DMS153 treated with DMSO at 0.1 percent for 48 hours (cell line): ENCODE data around the gene HSPA12B.

Experiments
- DNase-seq: peaks from one replicate; lab custom pipeline; 2025; ENCODE audit not compliant: unreplicated experiment; lab: John Stamatoyannopoulos, UW

HSPA12B gene

DNA sequence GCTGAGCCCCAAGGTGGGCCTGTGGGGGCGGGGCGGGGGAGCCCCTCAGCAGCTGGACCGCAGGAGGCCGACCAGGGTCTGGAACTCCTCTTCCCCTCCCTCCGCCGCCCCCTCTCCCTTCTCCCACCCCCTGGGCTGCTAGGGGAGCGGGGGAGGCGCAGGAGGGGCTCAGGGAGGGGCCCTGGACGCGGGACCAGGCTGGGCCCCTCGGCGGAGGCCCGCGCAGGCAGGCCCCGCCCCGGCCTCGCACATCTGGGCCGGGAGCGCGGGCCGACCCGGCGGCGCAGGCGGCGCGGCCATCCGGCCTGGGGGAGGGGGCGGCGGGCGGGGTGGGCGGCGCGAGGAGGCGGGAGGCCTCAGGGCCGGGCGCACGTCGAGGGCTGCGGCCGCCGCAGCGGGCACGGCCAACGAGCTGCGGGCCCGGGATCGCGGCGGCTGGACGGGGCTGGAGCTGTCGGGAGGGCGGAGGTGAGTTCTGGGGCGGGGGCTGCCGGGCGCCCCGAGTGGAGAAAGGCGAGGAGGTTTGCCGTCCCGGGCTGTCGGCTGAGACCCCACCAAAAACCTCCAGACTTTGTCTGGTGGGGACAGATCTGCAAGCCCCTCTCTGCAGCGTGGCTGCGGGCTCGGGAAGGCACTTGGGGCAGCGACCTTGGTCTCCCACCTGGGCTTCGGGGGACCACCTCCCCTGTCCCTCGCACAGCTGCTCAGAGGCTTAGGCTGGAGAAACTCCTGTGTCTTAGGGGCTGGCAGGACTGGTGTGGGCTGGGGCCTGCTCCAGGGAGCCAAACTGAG, at the start of gene HSPA12B:
Gene HSPA12B, plus strand, starts transcription at position 359 of the 792 bp plus-strand sequence. CDS start 5,990 bp downstream, outside the sequence.
- DNase-seq: no peak

DNA sequence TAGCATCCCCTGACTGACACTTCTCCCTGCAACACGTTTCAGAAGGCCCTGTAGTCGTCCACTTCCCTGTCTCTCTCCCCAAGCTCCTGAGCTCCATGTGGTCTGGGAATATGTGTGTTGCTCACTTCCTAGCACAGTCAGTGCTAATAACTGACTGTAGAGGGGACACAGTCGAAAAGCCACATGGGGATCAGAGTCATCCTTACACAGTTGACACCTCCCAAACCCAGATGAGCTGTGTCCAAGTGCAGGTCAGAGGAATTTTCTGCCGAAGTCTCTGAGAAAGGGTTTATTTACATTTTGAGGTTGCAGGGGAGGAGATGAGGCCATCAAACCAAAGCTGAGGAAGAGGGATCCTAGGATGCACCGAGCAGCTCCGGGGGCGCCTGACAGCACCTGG, 47.1 kb upstream of the HSPA12B start:
- DNase-seq: no peak

DNA sequence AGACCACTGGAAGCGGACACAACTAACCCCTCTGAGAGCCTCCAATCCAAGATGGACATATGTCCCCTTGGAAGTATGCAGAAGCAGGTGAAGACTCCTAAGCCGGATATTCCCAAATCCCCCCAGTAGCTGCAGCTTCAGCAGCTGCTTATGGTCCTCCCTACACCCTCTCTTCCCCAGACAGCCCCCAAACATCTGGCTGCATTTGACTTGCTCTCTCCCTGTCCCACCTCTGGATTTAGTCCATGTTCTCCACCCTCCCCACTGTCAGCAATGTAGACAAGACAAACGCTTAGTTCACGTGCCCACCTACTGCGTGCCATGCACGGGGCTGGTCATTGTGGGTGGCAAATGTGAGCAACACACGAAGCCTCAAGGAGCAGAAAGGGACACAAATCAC, 46.1 kb upstream of the HSPA12B start:
- DNase-seq: no peak

- no peak for DNase-seq
Measured at GRCh38 chr20:3686867-3687321, 45.6 kb upstream of the HSPA12B start.

DNA sequence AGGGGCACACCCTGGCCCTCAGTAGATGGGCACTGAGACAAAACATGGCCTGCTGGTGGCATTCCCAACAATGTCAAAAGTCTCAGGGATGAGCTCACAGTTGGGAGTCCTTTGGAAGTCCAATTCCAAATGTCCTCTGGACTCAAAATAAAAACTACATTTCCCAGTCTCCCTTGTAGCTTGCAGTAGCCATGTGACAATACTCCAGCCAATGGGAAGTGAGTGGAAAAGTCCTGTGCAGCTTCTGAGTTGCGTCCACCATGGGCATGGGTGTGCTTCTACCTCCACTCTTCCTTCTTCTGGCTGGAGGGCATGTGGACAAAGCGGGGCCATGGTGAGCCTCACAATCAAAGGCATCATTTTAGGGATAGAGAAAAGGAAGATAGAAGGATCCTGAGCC, 44.8 kb upstream of the HSPA12B start:
- DNase-seq: no peak

- DNase-seq: no peak
Measured at GRCh38 chr20:3689978-3690377, 42.5 kb upstream of the HSPA12B start.

- DNase-seq: no peak
Measured at GRCh38 chr20:3690413-3690812, 42.1 kb upstream of the HSPA12B start.

- no peak for DNase-seq
Measured at GRCh38 chr20:3691306-3691705, 41.2 kb upstream of the HSPA12B start.

DNA sequence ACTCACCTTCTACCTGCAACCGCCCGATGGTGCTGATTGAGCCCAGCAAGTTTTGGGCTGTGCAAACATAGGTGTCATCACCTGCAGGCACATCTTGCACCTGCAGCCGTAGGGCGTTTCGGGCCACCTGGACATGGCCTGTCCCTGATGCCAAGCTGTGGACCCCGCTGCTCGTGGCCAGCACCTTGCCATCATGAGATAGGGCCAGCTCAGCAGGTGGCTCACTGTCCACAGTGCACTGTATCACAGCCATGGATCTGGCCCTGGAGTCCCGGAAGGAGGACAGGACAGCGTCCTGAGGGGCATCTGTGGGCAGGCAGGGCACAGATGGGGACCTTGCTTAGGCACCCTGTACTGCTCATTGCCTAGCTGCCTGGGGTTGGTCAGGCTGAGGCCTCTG, 40.6 kb upstream of the HSPA12B start:
- DNase-seq: no peak

DNA sequence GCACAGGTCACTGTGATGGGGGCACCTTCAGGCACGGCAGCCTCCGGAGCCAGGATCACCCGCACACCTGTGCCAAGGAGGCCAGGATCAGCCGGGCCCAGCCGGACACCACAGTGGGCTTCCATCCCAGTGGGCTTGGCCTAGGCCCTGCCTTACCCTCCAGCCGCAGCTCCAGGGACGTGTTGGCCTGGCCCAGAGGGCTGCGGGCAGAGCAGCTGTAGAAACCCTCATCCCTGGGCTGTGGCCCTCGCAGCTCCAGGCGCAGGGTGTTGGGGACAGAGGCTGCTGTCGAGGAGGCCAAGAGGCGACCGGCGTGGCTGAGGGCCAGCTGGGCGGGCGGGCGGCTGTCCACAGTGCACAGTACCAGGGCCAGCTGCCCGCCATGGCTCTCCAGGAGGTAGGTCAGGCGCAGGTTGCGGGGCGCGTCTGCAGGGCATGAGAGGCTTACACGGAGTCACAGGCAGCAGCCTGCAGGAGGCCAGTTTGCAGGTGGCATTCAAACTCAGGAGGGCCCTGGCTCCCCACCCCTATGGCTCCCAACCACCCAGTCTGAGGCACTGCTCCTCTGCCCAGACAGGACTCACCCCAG, 39.7 kb upstream of the HSPA12B start:
- DNase-seq: no peak

- DNase-seq: no peak
Measured at GRCh38 chr20:3693376-3693775, 39.1 kb upstream of the HSPA12B start.

- no peak for DNase-seq
Measured at GRCh38 chr20:3694864-3695263, 37.6 kb upstream of the HSPA12B start.

- no peak for DNase-seq
Measured at GRCh38 chr20:3696200-3696599, 36.3 kb upstream of the HSPA12B start.

DNA sequence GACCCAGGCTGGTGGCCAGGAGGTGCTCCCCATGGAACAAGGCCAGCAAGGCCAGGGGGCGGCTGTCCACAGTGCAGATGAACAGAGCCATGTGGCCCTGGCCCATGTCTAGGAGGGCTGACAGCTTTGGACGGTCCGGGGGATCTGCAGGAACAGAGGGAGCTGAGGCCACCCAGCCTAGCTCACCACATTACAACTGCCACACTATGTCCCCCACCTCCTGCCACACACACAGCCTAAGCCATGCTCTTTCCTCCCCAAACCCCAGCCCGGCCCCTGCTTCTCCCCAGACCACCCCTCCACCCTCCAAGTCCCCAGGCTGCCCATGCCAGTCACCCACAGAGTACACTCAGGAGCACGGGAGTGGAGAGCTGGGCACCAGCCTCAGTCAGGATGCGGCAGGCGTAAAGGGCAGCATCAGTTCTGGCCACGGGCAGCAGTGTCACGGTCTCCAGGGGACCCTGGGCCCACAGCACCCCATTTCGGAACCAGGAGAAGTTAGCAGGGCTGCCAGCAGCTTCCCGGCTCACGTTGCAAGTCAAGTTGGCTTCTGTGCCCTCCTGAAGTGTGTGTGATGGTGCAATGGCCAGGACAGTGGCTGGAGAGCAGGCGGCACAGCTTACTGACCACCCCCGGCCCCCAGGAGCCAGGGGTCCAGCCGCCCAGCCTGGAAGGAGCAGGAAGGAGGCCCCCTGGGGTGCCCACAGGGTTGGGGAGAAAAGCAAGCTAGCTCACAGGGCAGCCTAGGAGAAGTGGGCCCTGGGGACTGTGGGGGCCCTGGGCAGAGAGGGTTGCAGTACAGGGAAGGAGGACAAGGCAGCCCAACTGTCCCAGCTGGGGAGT, 35.5 kb upstream of the HSPA12B start:
- DNase-seq: no peak

- DNase-seq: no peak
Measured at GRCh38 chr20:3697588-3698305, 34.7 kb upstream of the HSPA12B start.

GRCh38 chr20:3698591-3699001, 33.9 kb upstream of the HSPA12B start:
- DNase-seq: no peak

GRCh38 chr20:3699037-3699436, 33.4 kb upstream of the HSPA12B start:
- DNase-seq: no peak

DNA sequence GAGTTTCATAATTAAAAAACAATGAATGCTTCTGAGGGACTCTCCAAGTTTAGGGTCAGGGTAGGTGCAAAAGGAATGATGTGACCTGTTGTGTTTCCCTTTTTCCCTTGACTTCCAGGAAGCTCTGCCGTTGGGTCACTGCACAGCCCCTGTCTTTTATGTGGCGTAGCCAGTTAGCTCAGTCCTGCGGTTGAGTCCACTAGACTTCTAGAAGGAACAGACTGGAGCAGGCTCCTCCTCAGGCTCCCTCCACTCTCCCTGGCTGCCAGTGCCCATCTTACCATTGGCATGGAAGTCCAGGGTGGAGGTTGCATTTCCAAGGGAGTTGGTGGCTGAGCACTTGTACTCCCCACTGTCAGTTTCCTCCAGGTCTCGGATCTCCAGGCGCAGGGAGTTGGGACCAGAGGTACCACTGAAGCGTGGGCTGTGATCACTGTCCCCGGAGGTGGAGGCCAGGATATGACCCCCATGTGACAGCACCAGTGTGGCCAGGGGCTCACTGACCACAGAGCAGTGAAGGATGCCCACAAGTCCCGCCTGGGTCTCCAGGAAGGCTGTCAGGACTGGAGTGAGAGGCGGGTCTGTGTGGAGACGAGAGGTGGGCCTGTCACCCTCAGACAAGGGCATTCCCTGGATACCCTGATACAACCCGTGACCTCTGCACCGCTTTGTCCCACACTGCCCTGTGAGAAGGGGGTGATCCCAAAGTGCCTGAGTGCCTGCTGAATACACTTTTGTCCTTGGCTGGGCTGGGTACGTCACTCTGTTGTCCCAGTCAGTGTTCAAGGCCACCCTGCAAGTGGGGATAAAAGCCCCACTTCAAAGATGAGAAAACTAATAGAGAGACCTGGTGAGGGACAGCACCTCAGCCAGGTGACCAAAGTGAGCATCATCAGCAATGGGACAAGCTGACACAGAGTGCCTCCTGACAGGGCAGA, 31.2 kb upstream of the HSPA12B start:
- DNase-seq: no peak

DNA sequence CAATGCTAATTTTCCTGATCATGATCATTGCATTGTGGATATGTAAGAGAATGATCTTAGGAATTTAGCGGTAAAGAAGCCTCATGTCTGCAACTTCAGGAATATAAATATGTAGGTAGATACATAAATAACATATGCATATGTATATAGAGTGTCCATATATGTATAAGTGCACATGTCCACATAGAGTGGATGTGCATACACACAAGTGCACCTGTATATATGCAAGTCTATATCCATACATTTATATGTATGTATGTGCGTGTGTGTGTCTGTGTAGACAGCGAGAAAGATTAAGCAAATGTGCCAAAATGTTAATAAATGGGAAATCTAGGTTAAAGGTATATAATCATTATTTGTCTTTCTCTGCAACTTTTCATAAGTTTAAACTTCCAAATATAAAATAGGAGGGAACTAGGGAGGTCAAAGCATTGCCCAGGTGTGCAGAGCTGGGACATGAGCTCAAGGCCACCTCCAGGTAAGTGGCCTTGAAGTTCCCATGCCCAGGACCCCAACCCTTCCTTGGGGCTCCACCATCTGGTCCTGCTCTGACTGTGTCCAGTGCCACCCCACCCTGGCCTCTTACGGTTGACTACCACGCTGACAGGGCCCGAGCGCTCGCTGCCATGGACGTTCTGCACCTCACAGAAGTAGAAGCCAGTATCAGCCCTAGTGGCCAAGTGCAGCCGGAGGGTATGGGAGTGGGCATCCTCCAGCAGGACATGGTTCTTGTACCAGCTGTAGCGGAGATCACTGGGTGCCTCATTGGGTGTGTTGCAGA, 29.7 kb upstream of the HSPA12B start:
- no peak for DNase-seq
